GM21825 (cell line): Measurements from ENCODE around the gene IFNL2.
"Not testable (repeated sequence)": the region's sequence is repeated elsewhere in the genome, so short reads cannot be mapped to it uniquely, and the experiment has no call there.

ENCODE experiments used
- ATAC-seq: cut with Tn5 transposase; IDR thresholded peaks from one replicate; pipeline ENCODE4 v1.9.1; 2021; ENCODE audit warnings: mild to moderate bottlenecking, moderate library complexity; ENCODE audit not compliant: unreplicated experiment

The IFNL2 gene

GRCh38 chr19:39268085-39268484 lies at the start of gene IFNL2:
TSS of gene IFNL2 (plus strand) at chr19:39268396. CDS start at chr19:39268569, 173 bp downstream.
- not testable (repeated sequence) for ATAC-seq

GRCh38 chr19:39219108-39219507 lies 49.1 kb upstream of the IFNL2 start:
- ATAC-seq: not testable (repeated sequence)

GRCh38 chr19:39223703-39224279 lies 44.4 kb upstream of the IFNL2 start:
- no peak for ATAC-seq

- ATAC-seq: no peak
Measured at GRCh38 chr19:39224910-39225309, 43.3 kb upstream of the IFNL2 start.

- ATAC-seq: no peak
Measured at GRCh38 chr19:39230096-39230764, 38.0 kb upstream of the IFNL2 start.

GRCh38 chr19:39232708-39233107 lies 35.5 kb upstream of the IFNL2 start:
- no peak for ATAC-seq

- no peak for ATAC-seq
Measured at GRCh38 chr19:39236527-39236926, 31.7 kb upstream of the IFNL2 start.

GRCh38 chr19:39237200-39238184 lies 30.7 kb upstream of the IFNL2 start:
- ATAC-seq: peak; percentile 81

- no peak for ATAC-seq
Measured at GRCh38 chr19:39238209-39238608, 30.0 kb upstream of the IFNL2 start.

- no peak for ATAC-seq
Measured at GRCh38 chr19:39238944-39239343, 29.3 kb upstream of the IFNL2 start.

GRCh38 chr19:39240421-39240820 lies 27.8 kb upstream of the IFNL2 start:
- ATAC-seq: no peak

- ATAC-seq: not testable (repeated sequence)
Measured at GRCh38 chr19:39243741-39244140, 24.5 kb upstream of the IFNL2 start.

- not testable (repeated sequence) for ATAC-seq
Measured at GRCh38 chr19:39244410-39245100, 23.6 kb upstream of the IFNL2 start, which contains the start of gene IFNL3. TSS of gene IFNL3 (minus strand) at chr19:39245006. CDS start at chr19:39244967, 39 bp downstream.

GRCh38 chr19:39245166-39245565 lies 23.0 kb upstream of the IFNL2 start:
- not testable (repeated sequence) for ATAC-seq

GRCh38 chr19:39246951-39247669 lies 21.1 kb upstream of the IFNL2 start:
- ATAC-seq: no peak

GRCh38 chr19:39247701-39248664 lies 20.2 kb upstream of the IFNL2 start:
- ATAC-seq: no peak

- ATAC-seq: no peak
Measured at GRCh38 chr19:39248806-39249205, 19.4 kb upstream of the IFNL2 start, which contains the start of gene IFNL4. TSS of gene IFNL4 (minus strand) at chr19:39248856.

- ATAC-seq: no peak
Measured at GRCh38 chr19:39251081-39251480, 17.1 kb upstream of the IFNL2 start.

- no peak for ATAC-seq
Measured at GRCh38 chr19:39251846-39252245, 16.4 kb upstream of the IFNL2 start.
